GM18505 (cell line): ENCODE measurements around the gene IRGC.

Experiments
- ATAC-seq: cut with Tn5 transposase; IDR thresholded peaks from one replicate; pipeline ENCODE4 v1.9.1; 2021; ENCODE audit not compliant: unreplicated experiment
- POLR2A ChIP-seq: IDR thresholded peaks from 4 replicates; pipeline ENCODE4 v1.6.1; 2011; ENCODE audit warnings: borderline replicate concordance; ENCODE audit not compliant: insufficient read depth, insufficient read length; ENCODE audit errors: extremely low read depth

Gene IRGC

DNA sequence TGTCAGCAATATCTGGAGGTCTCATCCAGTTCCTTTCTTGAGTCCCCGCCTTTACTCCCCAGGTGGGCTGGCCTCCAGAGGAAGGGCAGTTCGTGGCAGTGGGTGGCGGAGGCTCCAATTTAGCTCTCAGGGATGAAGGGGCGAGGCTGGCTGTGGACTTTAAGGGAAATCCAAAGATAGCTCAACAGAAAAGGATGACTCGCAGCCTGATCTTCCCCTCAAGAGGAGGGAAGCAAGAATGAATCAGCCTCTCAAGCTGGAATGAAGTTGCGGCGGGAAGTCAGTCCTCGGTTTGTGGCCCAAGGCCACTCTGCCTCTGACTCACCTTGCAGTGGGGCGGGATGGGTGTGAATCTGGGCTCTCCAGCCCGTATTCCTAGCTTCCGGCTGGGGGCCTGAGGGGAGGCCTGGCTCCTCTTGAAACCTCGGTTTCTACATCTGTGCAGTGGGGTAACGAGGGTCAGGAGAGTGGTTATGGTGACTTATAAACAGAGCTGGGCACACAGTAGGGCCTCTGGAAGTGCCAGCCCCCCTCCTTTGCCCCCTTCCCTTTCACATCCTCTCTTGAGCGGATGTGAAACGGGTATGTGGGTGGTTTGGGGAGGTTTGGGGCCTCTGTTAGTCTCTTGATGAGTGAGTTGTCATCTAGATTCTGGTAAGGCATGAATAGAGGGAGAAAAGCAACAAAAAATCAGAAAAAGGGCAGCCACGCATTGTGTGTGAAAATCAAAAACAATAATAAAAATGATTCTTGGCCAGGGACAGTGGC, 49.4 kb downstream of the IRGC start:
- peak; percentile 57 for TF ChIP-seq POLR2A
- peak; percentile 68 for ATAC-seq

- TF ChIP-seq POLR2A: no peak
These were observed 50.8 kb downstream of the IRGC start for GRCh38 chr19:43766755-43767043.

DNA sequence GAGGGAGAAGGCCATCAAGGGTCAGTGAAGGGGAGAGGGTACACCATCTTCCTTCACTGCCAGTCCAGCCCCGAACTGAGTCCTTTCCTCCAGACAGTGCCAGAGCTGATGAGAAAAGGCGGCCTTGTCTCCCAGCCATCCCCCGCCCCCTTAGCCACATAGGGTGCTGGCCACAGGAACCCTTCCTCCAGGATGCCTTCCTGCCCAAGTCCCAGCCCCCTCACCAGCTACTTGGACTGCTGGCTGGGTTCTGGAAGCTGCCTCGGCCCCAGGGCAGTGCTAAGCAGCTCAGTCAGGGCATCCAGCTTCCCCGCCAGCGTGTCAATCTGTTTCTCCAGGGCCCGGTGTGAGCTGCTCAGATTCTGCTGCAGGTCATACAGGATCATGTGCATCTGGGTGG, 51.4 kb downstream of the IRGC start:
- no peak for TF ChIP-seq POLR2A

More at GRCh38 chr19:43766755-43767043, 50.8 kb downstream of the IRGC start:
- ATAC-seq: no peak

DNA sequence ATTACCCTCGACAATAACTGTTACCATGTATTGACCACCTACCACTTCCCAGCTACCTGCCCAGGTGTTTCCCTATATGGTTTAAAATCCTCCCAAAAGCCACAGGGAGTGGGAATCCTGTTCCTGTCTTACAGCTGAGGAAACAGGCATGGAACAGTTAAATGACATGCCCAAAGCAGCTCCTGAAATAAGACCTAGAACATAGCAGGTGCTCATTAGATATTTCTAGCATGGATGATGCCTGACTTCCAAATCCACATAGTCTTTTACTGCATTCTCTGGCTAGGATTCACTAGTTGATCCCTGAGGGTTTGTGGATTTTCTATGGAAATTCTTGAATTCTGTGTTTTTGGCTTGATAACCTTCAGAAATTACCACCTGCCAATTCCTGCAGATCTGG, 51.9 kb downstream of the IRGC start:
- TF ChIP-seq POLR2A: no peak
- ATAC-seq: no peak

More for the DNA sequence above, 51.4 kb downstream of the IRGC start:
- ATAC-seq: no peak

DNA sequence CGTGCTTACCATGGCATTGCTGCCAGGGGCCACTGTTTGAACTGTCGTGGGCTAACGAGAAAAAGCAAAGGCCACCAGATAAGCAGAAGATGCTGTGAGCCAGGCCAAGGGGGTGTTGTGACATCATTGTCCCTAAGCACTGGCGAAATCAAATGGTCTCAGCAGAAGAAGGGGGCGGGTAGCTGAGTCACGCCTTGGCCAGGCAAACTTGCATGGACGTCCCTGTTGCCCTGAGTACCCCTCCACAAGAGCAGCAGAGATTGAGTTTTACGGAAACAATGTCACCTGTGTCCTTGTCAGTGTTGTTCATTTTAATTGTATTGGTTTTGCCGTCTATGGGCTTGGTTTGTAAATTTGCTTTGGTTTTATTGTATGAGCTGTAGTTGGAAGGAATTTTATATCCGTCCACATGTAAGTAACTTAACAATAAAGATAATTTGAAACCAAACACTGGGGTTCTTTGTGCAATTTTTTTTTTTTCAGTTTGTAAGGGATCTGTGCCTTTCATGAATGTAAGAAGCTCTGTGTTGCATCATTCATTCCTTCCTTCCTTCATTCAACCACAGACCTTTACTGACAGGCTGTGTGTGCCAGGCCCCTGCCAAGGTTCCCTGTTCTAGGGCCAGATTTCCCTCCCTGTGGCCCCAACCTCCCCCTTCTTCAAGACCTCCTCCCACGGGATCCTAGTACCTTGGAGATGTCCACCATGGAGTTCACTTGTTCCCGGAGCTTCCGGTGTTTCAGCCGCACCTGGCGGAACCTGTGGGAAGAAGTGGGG, 52.6 kb downstream of the IRGC start:
- no peak for ATAC-seq
- TF ChIP-seq POLR2A: no peak

DNA sequence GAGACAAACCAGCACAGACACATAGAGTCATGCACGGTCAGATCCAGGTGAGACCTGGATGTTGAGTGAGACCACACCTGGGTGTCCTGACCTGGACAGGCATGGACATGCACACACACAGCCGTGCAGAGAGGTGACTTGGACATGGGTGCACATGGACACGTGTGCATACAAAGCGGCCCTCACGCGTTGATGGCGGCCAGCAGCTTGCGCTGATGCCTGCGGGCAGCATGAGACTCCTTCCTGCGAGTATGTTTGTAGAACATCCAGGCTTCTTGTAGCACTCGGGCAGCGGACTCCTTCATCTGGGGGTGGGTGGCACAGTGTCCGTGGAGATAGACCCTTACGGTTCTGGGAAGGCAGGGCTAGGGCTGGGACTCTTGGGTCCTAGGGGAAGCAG, 53.4 kb downstream of the IRGC start:
- no peak for ATAC-seq
- no peak for TF ChIP-seq POLR2A
